ENCODE results near the gene FAM161B.
"Not testable (repeated sequence)": the region's sequence is repeated elsewhere in the genome, so short reads cannot be mapped to it uniquely, and the experiment has no call there.

The FAM161B gene

GRCh38 chr14:73936548-73936947 is 13.3 kb downstream of the FAM161B start:
- Histone ChIP-seq H3K9me2 (replicated peaks; ENCODE audit: control insufficient read depth, low read length) (no peaks in the 10 kb centered on the region), H3K27me3 (ENCODE audit: control insufficient read depth, low read length) (no peaks in the 10 kb centered on the region), H4K20me1 (ENCODE audit: control insufficient read depth, insufficient read depth, low read depth, low read length) (no peaks in the 10 kb centered on the region)

GRCh38 chr14:73935666-73936065 is 14.2 kb downstream of the FAM161B start:
- peaks cover 13% of the 10 kb centered on the region; the same call in 1 of the 2 replicates for H3F3A ChIP-seq (ENCODE audit: control insufficient read depth, insufficient read depth)
- H3K9me2 ChIP-seq (replicated peaks; ENCODE audit: control insufficient read depth, low read length), result no peaks in the 10 kb centered on the region
- peaks cover 27% of the 10 kb centered on the region for H3K36me3 ChIP-seq (ENCODE audit: control insufficient read depth, low read length)
- H3K79me2 ChIP-seq (ENCODE audit: control insufficient read depth, low read length), result no peaks in the 10 kb centered on the region
- H3K4me2 ChIP-seq (ENCODE audit: low read length), result no peak overlapping the region
- no peak overlapping the region for H3K27ac ChIP-seq (ENCODE audit: low read depth, low read length)
- H4K20me1 ChIP-seq (ENCODE audit: control insufficient read depth, insufficient read depth, low read depth, low read length), result no peaks in the 10 kb centered on the region
- no peak overlapping the region for H3K4me3 ChIP-seq (ENCODE audit: low read length)
- H3K27me3 ChIP-seq (ENCODE audit: control insufficient read depth, low read length), result no peaks in the 10 kb centered on the region
- H3K9me3 ChIP-seq (ENCODE audit: control insufficient read depth, insufficient read depth, low read length), result no peaks in the 10 kb centered on the region
- H3K4me1 ChIP-seq (ENCODE audit: control insufficient read depth, low read length), result no peaks in the 10 kb centered on the region
- TF ChIP-seq EZH2phosphoT487 (IDR thresholded peaks at IDR 0.05; ENCODE audit: borderline replicate concordance, low read length) (no peak), CTCF (IDR thresholded peaks at IDR 0.05; ENCODE audit: low read depth, low read length, poor library complexity, severe bottlenecking) (peak; percentile 26)

More at GRCh38 chr14:73936548-73936947, 13.3 kb downstream of the FAM161B start:
- no peak overlapping the region for H3K27ac ChIP-seq (ENCODE audit: low read depth, low read length)
- no peak overlapping the region for H3K4me3 ChIP-seq (ENCODE audit: low read length)
- no peak overlapping the region for H3K4me2 ChIP-seq (ENCODE audit: low read length)
- no peak for TF ChIP-seq CTCF (IDR thresholded peaks at IDR 0.05; ENCODE audit: low read depth, low read length, poor library complexity, severe bottlenecking)
- TF ChIP-seq EZH2phosphoT487 (IDR thresholded peaks at IDR 0.05; ENCODE audit: borderline replicate concordance, low read length), result no peak
- no peaks in the 10 kb centered on the region for H3K79me2 ChIP-seq (ENCODE audit: control insufficient read depth, low read length)
- H3F3A ChIP-seq (ENCODE audit: control insufficient read depth, insufficient read depth), result peaks cover 13% of the 10 kb centered on the region; the same call in 1 of the 2 replicates
- H3K9me3 ChIP-seq (ENCODE audit: control insufficient read depth, insufficient read depth, low read length), result no peaks in the 10 kb centered on the region
- no peaks in the 10 kb centered on the region for H3K4me1 ChIP-seq (ENCODE audit: control insufficient read depth, low read length)
- peaks cover 19% of the 10 kb centered on the region for H3K36me3 ChIP-seq (ENCODE audit: control insufficient read depth, low read length)

GRCh38 chr14:73924337-73924736 is 25.6 kb downstream of the FAM161B start:
- H3K27ac ChIP-seq (ENCODE audit: low read depth, low read length), result no peak overlapping the region
- H3K4me3 ChIP-seq (ENCODE audit: low read length), result no peak overlapping the region
- no peaks in the 10 kb centered on the region for H3F3A ChIP-seq (ENCODE audit: control insufficient read depth, insufficient read depth)
- no peaks in the 10 kb centered on the region for H4K20me1 ChIP-seq (ENCODE audit: control insufficient read depth, insufficient read depth, low read depth, low read length)
- H3K9me2 ChIP-seq (replicated peaks; ENCODE audit: control insufficient read depth, low read length), result no peaks in the 10 kb centered on the region
- TF ChIP-seq CTCF (IDR thresholded peaks at IDR 0.05; ENCODE audit: low read depth, low read length, poor library complexity, severe bottlenecking) (no peak), EZH2phosphoT487 (IDR thresholded peaks at IDR 0.05; ENCODE audit: borderline replicate concordance, low read length) (no peak)
- H3K79me2 ChIP-seq (ENCODE audit: control insufficient read depth, low read length), result no peaks in the 10 kb centered on the region
- H3K4me1 ChIP-seq (ENCODE audit: control insufficient read depth, low read length), result no peaks in the 10 kb centered on the region
- peaks cover 88% of the 10 kb centered on the region for H3K36me3 ChIP-seq (ENCODE audit: control insufficient read depth, low read length)
- H3K4me2 ChIP-seq (ENCODE audit: low read length), result no peak overlapping the region
- H3K9me3 ChIP-seq (ENCODE audit: control insufficient read depth, insufficient read depth, low read length), result no peaks in the 10 kb centered on the region
- H3K27me3 ChIP-seq (ENCODE audit: control insufficient read depth, low read length), result no peaks in the 10 kb centered on the region

DNA sequence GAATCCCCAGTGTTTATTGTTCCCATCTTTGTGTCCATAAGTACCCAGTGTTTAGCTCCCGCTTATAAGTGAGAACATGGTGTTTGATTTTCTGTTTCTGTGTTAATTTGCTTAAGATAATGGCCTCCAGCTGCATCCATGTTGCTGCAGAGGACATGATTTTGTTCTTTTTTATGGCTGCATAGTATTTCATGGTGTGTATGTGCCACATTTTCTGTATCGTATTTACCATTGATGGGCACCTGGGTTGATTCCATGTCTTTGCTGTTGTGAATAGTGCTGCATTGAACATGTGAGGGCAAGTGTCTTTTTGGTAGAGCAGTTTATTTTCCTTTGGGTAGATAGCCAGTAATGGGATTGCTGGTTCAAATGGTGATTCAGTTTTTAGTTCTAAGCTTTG is 30.4 kb downstream of the FAM161B start:
- H3F3A ChIP-seq (ENCODE audit: control insufficient read depth, insufficient read depth); H4K20me1 ChIP-seq (ENCODE audit: control insufficient read depth, insufficient read depth, low read depth, low read length); H3K9me2 ChIP-seq (replicated peaks; ENCODE audit: control insufficient read depth, low read length); H3K27ac ChIP-seq (ENCODE audit: low read depth, low read length); H3K4me2 ChIP-seq (ENCODE audit: low read length); H3K27me3 ChIP-seq (ENCODE audit: control insufficient read depth, low read length); H3K4me1 ChIP-seq (ENCODE audit: control insufficient read depth, low read length); H3K9me3 ChIP-seq (ENCODE audit: control insufficient read depth, insufficient read depth, low read length); H3K4me3 ChIP-seq (ENCODE audit: low read length): not testable (repeated sequence)
- peaks cover 11% of the 10 kb centered on the region for H3K79me2 ChIP-seq (ENCODE audit: control insufficient read depth, low read length)
- H3K36me3 ChIP-seq (ENCODE audit: control insufficient read depth, low read length), result peaks cover 79% of the 10 kb centered on the region

Measured in DOHH2 (cell line).